ENCODE data around the gene E2F4. TPM values are rescaled to one million over a fixed set of nuclear protein-coding genes. Genes with fewer than 3 reads are reported as not detected.

E2F4 gene
- total and polyA plus RNA-seq, 9 of the 15 experiments (the other 6 are each of a cell fraction or from before 2014, with no cell fraction given), result 9.7 to 139 (median 106) TPM

DNA sequence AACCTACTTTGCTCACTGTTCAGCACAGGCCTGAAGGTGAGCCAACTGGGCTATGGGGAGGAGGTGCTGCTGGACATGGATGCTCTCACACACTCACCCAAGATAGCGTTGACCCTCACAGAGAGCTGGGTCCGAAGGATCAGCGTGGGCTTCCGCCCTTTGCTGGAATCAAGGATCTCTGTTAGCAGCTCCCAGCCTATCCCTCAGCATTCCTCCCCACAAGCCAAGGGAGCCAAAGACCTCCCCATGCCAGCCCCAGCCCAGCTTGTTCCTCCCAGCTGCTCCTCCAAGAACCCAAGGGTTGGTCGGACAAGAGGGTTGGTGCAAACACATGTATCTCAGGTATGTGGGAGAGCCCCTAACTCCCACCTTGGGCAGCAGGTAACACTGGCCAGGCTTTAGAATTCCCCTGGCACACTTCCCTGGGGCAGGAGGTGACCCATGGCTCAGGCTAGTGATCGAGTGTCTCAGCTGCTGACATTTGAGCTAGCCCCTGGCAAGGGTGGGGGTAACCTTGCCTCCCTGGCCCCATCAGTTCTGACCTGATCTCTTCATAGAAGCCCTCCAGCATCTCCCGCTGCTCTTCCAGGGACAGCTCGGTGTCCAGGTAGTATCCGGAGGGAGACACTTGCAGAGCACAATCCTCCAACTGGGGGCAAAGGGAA lies 47.0 kb downstream of the E2F4 start:
- H3K36me3 ChIP-seq (ENCODE audit: control insufficient read depth, insufficient read depth, low read length), result peaks cover 79% of the 10 kb centered on the region; the same call in 2 of the 3 replicates
- no peak overlapping the region for H3K4me2 ChIP-seq (ENCODE audit: insufficient read depth, low read length)
- no peak overlapping the region for H3K4me3 ChIP-seq
- intact Hi-C loops (cut with micrococcal nuclease), result loop anchor here (5.0 kb wide), 1 partner anchor 38 kb away; the partner anchor contains the start of gene PLEKHG4
- no peak for DNase-seq (ENCODE audit: extremely low read depth in 1 of 4, low spot score in 3 of 4)
- TF ChIP-seq DNMT1 (IDR thresholded peaks at IDR 0.05), result no peak
- no peak for TF ChIP-seq POLR2AphosphoS2 (IDR thresholded peaks at IDR 0.05; ENCODE audit: low read length)
- no peaks in the 10 kb centered on the region for H3K9me1 ChIP-seq (ENCODE audit: control insufficient read depth, insufficient read depth, low read length)
- no peaks in the 10 kb centered on the region for H3K27me3 ChIP-seq (ENCODE audit: control insufficient read depth in 2 of 2, insufficient read depth in 2 of 2, low read length in 2 of 2)
- no peak for ATAC-seq
- H3K27ac ChIP-seq (ENCODE audit: extremely low read depth, low read depth, low read length), result no peak overlapping the region
- in situ Hi-C loops (cut with MboI), result no loop called here
- 97% methylated on average over 9 of the region's 9 CpGs for WGBS (ENCODE audit: insufficient coverage, low coverage, missing lambda C conversion rate)
- H3K9ac ChIP-seq (ENCODE audit: insufficient read depth in 1 of 2, low read depth in 2 of 2, low read length in 2 of 2), result peak overlapping the region in 1 of 2 experiments; percentile 9; a peak in 2 of 4 replicates
- no peaks in the 10 kb centered on the region for H3K9me3 ChIP-seq (replicated peaks; ENCODE audit: control insufficient read depth, insufficient read depth, low read depth, low read length)
- CTCF ChIA-PET (ENCODE audit: low intra/inter-chr PET ratio), result interaction anchor here (0.6 kb wide), 1 partner anchor 203 kb away, joined by 4 read pairs; no protein-coding TSS in a partner anchor
- peaks cover 4% of the 10 kb centered on the region for H4K20me1 ChIP-seq (replicated peaks; ENCODE audit: control insufficient read depth, insufficient read depth, low read length)
- no peak overlapping the region for H2AFZ ChIP-seq (ENCODE audit: low read depth, low read length)
- POLR2A ChIA-PET, result interaction anchor here (0.6 to 4.3 kb wide), 4 partner anchors 9 to 359 kb away, joined by 3 to 31 read pairs (median 4); partner anchors contain the start of genes FHOD1 and TMEM208
- peaks cover 48 to 57% of the 10 kb centered on the region in 2 experiments for H3K4me1 ChIP-seq (replicated peaks in 1 of 2; ENCODE audit: control insufficient read depth in 2 of 2, insufficient read depth in 2 of 2, low read length in 2 of 2)
- BruUV-seq (replicated peaks), result no TSS peak
- peaks cover 53% of the 10 kb centered on the region for H3K79me2 ChIP-seq (ENCODE audit: control insufficient read depth, insufficient read depth, low read length)
- FAIRE-seq, result no peak

DNA sequence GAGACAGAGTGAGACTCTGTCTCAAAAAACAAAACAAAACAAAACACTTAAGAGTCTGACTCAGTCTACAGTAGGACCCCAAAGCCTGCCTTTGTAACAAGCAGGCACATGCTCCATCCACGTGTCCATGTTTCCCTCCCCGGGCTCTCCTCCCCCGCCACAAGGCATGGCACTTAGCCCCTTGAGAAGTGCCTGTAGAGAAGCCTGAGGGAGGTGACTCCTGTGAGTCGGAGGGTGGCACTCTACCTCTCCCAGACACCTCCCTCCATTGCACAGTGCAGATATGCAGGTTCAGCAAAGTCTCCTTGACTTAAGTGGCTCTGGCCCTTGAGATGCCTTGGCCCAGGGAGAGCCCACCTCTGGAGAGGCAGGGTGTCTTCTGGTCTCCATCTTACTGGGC lies 48.6 kb downstream of the E2F4 start:
- no TSS peak for BruUV-seq (replicated peaks)
- WGBS (ENCODE audit: insufficient coverage, low coverage, missing lambda C conversion rate), result 55% methylated on average over 4 of the region's 4 CpGs
- POLR2A ChIA-PET, result interaction anchor here (1.2 kb wide), 1 partner anchor 14 kb away, joined by 7 read pairs; the partner anchor contains the start of gene TMEM208
- intact Hi-C loops (cut with micrococcal nuclease), result loop anchor here (10.0 kb wide), 1 partner anchor 266 kb away; no protein-coding TSS in a partner anchor
- peaks cover 68% of the 10 kb centered on the region for H3K79me2 ChIP-seq (ENCODE audit: control insufficient read depth, insufficient read depth, low read length)
- H3K9me3 ChIP-seq (replicated peaks; ENCODE audit: control insufficient read depth, insufficient read depth, low read depth, low read length), result no peaks in the 10 kb centered on the region
- H3K4me2 ChIP-seq (ENCODE audit: insufficient read depth, low read length), result peak overlapping the region; percentile 60
- H3K4me1 ChIP-seq (replicated peaks in 1 of 2; ENCODE audit: control insufficient read depth in 2 of 2, insufficient read depth in 2 of 2, low read length in 2 of 2), result peaks cover 64 to 68% of the 10 kb centered on the region in 2 experiments
- no peaks in the 10 kb centered on the region for H3K27me3 ChIP-seq (ENCODE audit: control insufficient read depth in 2 of 2, insufficient read depth in 2 of 2, low read length in 2 of 2)
- DNase-seq (ENCODE audit: extremely low read depth in 1 of 4, low spot score in 3 of 4) (peak in 1 of 4 experiments; percentile 38), FAIRE-seq (peak; percentile 19), ATAC-seq (no peak)
- H2AFZ ChIP-seq (ENCODE audit: low read depth, low read length), result no peak overlapping the region
- peak overlapping the region; percentile 83 for H3K27ac ChIP-seq (ENCODE audit: extremely low read depth, low read depth, low read length)
- no peak overlapping the region for H3K4me3 ChIP-seq
- in situ Hi-C loops (cut with MboI), result no loop called here
- peaks cover 74% of the 10 kb centered on the region; the same call in 2 of the 3 replicates for H3K36me3 ChIP-seq (ENCODE audit: control insufficient read depth, insufficient read depth, low read length)
- CTCF ChIA-PET (ENCODE audit: low intra/inter-chr PET ratio), result no interaction called here
- H3K9me1 ChIP-seq (ENCODE audit: control insufficient read depth, insufficient read depth, low read length), result no peaks in the 10 kb centered on the region
- peaks cover 4% of the 10 kb centered on the region for H4K20me1 ChIP-seq (replicated peaks; ENCODE audit: control insufficient read depth, insufficient read depth, low read length)
- H3K9ac ChIP-seq (ENCODE audit: insufficient read depth in 1 of 2, low read depth in 2 of 2, low read length in 2 of 2), result peak overlapping the region; percentile 60 to 90
- peak; percentile 32; the same call in 1 of the 2 replicates for TF ChIP-seq ZNF316 (IDR thresholded peaks at IDR 0.05)
- TF ChIP-seq YY1 (IDR thresholded peaks at IDR 0.05; ENCODE audit: borderline replicate concordance in 1 of 3, control insufficient read depth in 1 of 3, extremely low read depth in 1 of 3, insufficient read depth in 3 of 3, insufficient read length in 1 of 3, insufficient replicate concordance in 2 of 3, low read depth in 1 of 3, low read length in 2 of 3), result no peak
- TF ChIP-seq, protein P1, sequence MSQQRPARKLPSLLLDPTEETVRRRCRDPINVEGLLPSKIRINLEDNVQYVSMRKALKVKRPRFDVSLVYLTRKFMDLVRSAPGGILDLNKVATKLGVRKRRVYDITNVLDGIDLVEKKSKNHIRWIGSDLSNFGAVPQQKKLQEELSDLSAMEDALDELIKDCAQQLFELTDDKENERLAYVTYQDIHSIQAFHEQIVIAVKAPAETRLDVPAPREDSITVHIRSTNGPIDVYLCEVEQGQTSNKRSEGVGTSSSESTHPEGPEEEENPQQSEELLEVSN (IDR thresholded peaks at IDR 0.05; ENCODE audit: borderline replicate concordance in 1 of 2, extremely low read depth in 1 of 2, insufficient read depth in 1 of 2, insufficient read length in 1 of 2, low read depth in 1 of 2, low read length in 1 of 2, poor library complexity in 1 of 2, severe bottlenecking in 1 of 2), result peak in 1 of 2 experiments; percentile 25
- TF ChIP-seq, protein P2, sequence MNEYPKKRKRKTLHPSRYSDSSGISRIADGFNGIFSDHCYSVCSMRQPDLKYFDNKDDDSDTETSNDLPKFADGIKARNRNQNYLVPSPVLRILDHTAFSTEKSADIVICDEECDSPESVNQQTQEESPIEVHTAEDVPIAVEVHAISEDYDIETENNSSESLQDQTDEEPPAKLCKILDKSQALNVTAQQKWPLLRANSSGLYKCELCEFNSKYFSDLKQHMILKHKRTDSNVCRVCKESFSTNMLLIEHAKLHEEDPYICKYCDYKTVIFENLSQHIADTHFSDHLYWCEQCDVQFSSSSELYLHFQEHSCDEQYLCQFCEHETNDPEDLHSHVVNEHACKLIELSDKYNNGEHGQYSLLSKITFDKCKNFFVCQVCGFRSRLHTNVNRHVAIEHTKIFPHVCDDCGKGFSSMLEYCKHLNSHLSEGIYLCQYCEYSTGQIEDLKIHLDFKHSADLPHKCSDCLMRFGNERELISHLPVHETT (CRISPR knock-in tag; conservative IDR thresholded peaks at IDR 0.05 in 1 of 2, IDR thresholded peaks at IDR 0.05 in 1 of 2), result 0 out of 4 replicates have a peak, but pooled peaks of 1 of the 2 experiments have one; percentile 6
